ENCODE data around the gene JADE3.

Gene JADE3

GRCh38 chrX:47059142-47059874 is 147.1 kb downstream of the JADE3 start:
- Histone ChIP-seq H3K79me2 (ENCODE audit: insufficient read depth, low read length) (no peaks in the 10 kb centered on the region), H3K9me3 (ENCODE audit: insufficient read depth, low read length, severe bottlenecking) (no peaks in the 10 kb centered on the region), H3K4me1 (ENCODE audit: insufficient read depth, low read length) (no peaks in the 10 kb centered on the region), H3K9ac (ENCODE audit: low read depth, low read length) (no peak overlapping the region), H3K27ac (ENCODE audit: low read length) (no peak overlapping the region), H3K27me3 (ENCODE audit: insufficient read depth, low read length, poor library complexity) (no peaks in the 10 kb centered on the region), H2AFZ (ENCODE audit: low read depth, low read length) (no peak overlapping the region), H4K20me1 (ENCODE audit: insufficient read depth, low read length) (no peaks in the 10 kb centered on the region; the same call in 1 of the 2 replicates), H3K36me3 (ENCODE audit: insufficient read depth, low read length) (peaks cover 42% of the 10 kb centered on the region), H3K4me3 (ENCODE audit: low read depth in 1 of 2, low read length in 2 of 2) (no peak overlapping the region), H3K4me2 (ENCODE audit: insufficient read depth, low read length) (no peak overlapping the region)
- TF ChIP-seq, protein P1, sequence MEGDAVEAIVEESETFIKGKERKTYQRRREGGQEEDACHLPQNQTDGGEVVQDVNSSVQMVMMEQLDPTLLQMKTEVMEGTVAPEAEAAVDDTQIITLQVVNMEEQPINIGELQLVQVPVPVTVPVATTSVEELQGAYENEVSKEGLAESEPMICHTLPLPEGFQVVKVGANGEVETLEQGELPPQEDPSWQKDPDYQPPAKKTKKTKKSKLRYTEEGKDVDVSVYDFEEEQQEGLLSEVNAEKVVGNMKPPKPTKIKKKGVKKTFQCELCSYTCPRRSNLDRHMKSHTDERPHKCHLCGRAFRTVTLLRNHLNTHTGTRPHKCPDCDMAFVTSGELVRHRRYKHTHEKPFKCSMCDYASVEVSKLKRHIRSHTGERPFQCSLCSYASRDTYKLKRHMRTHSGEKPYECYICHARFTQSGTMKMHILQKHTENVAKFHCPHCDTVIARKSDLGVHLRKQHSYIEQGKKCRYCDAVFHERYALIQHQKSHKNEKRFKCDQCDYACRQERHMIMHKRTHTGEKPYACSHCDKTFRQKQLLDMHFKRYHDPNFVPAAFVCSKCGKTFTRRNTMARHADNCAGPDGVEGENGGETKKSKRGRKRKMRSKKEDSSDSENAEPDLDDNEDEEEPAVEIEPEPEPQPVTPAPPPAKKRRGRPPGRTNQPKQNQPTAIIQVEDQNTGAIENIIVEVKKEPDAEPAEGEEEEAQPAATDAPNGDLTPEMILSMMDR (IDR thresholded peaks at IDR 0.05; ENCODE audit: borderline replicate concordance, extremely low read depth, low read length, poor library complexity, severe bottlenecking): no peak
- TF ChIP-seq EZH2 (IDR thresholded peaks at IDR 0.05; ENCODE audit: borderline replicate concordance, low read depth, low read length, severe bottlenecking): no peak
- DNase-seq (no peak), ATAC-seq (ENCODE audit: insufficient read depth, low read depth) (no peak)

DNA sequence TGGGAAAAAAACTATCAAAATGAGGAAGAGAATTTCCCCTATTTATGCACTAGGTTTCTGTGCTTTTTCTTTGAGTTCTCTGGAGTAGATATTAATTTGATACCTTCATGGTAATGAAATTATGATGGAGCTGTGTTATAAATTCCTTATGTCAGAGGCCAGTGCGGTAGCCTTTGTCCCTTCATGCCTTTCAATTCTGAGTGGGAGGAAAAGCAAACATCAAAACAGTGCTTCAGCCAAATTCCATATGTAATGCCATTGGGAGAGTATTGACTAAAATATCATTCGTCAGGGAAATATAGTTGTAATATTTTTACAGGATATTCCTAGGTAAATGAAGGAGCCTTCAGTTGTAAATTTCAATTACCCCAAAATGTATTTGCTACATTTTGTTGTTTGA is 148.5 kb downstream of the JADE3 start:
- H3K9me3 ChIP-seq (ENCODE audit: insufficient read depth, low read length, severe bottlenecking): no peaks in the 10 kb centered on the region
- ATAC-seq (ENCODE audit: insufficient read depth, low read depth) (no peak), DNase-seq (no peak)
- no peaks in the 10 kb centered on the region; the same call in 1 of the 2 replicates for H4K20me1 ChIP-seq (ENCODE audit: insufficient read depth, low read length)
- H3K4me1 ChIP-seq (ENCODE audit: insufficient read depth, low read length): no peaks in the 10 kb centered on the region
- no peaks in the 10 kb centered on the region for H3K27me3 ChIP-seq (ENCODE audit: insufficient read depth, low read length, poor library complexity)
- H3K4me3 ChIP-seq (ENCODE audit: low read depth in 1 of 2, low read length in 2 of 2): no peak overlapping the region
- H2AFZ ChIP-seq (ENCODE audit: low read depth, low read length): no peak overlapping the region
- peaks cover 32% of the 10 kb centered on the region for H3K36me3 ChIP-seq (ENCODE audit: insufficient read depth, low read length)
- no peak for TF ChIP-seq EZH2 (IDR thresholded peaks at IDR 0.05; ENCODE audit: borderline replicate concordance, low read depth, low read length, severe bottlenecking)
- TF ChIP-seq, protein P1 (IDR thresholded peaks at IDR 0.05; ENCODE audit: borderline replicate concordance, extremely low read depth, low read length, poor library complexity, severe bottlenecking): no peak
- H3K27ac ChIP-seq (ENCODE audit: low read length): no peak overlapping the region
- H3K4me2 ChIP-seq (ENCODE audit: insufficient read depth, low read length): no peak overlapping the region
- no peak overlapping the region for H3K9ac ChIP-seq (ENCODE audit: low read depth, low read length)
- no peaks in the 10 kb centered on the region for H3K79me2 ChIP-seq (ENCODE audit: insufficient read depth, low read length)

- TF ChIP-seq EZH2 (IDR thresholded peaks at IDR 0.05; ENCODE audit: borderline replicate concordance, low read depth, low read length, severe bottlenecking): no peak
- TF ChIP-seq, protein P1 (IDR thresholded peaks at IDR 0.05; ENCODE audit: borderline replicate concordance, extremely low read depth, low read length, poor library complexity, severe bottlenecking): no peak
- no peak for ATAC-seq (ENCODE audit: insufficient read depth, low read depth)
- Histone ChIP-seq H3K4me2 (ENCODE audit: insufficient read depth, low read length) (no peak overlapping the region), H3K4me3 (ENCODE audit: low read depth in 1 of 2, low read length in 2 of 2) (no peak overlapping the region), H3K9ac (ENCODE audit: low read depth, low read length) (no peak overlapping the region), H3K4me1 (ENCODE audit: insufficient read depth, low read length) (no peaks in the 10 kb centered on the region), H3K27ac (ENCODE audit: low read length) (no peak overlapping the region), H2AFZ (ENCODE audit: low read depth, low read length) (no peak overlapping the region), H3K79me2 (ENCODE audit: insufficient read depth, low read length) (no peaks in the 10 kb centered on the region), H4K20me1 (ENCODE audit: insufficient read depth, low read length) (no peaks in the 10 kb centered on the region; the same call in 1 of the 2 replicates), H3K36me3 (ENCODE audit: insufficient read depth, low read length) (peaks cover 29% of the 10 kb centered on the region), H3K27me3 (ENCODE audit: insufficient read depth, low read length, poor library complexity) (no peaks in the 10 kb centered on the region), H3K9me3 (ENCODE audit: insufficient read depth, low read length, severe bottlenecking) (no peaks in the 10 kb centered on the region)
- DNase-seq: no peak
These were observed 149.2 kb downstream of the JADE3 start for GRCh38 chrX:47061238-47061919.

Measured in DND-41 (cell line).